ENCODE results near the gene FDX2.

FDX2 gene

DNA sequence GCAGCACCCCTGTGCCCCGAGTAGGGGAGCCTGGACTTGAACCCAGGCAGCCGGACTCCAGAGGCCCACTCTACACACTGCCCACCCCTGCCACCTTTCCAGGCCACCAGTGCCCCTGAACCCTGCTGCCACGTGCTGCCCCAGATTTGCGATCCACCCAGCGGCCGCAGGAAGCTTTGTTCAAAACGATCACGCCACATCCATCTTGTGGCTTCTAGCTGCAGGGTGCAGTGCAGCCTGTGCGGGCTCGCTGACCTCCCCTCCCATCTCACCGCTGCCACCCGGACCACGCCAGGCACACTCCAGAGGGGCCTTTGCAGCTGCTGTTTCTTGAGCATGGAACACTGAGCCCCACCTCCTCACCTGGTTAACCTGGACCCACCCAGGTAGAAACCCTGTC lies 13.7 kb upstream of the FDX2 start:
- no peak for DNase-seq (ENCODE audit: extremely low spot score)
- ChIA-PET CTCF (no interaction called here), POLR2A (interaction anchor here (1.0 kb wide), 1 partner anchor 11 kb away, joined by 3 read pairs; no protein-coding TSS in a partner anchor)
- no peak for TF ChIP-seq ELF4 (IDR thresholded peaks at IDR 0.05)
- no peak for TF ChIP-seq CTBP1 (IDR thresholded peaks at IDR 0.05; ENCODE audit: borderline replicate concordance)
- no peak for TF ChIP-seq LEF1 (IDR thresholded peaks at IDR 0.05; ENCODE audit: borderline replicate concordance)
- no peak for TF ChIP-seq TARDBP (IDR thresholded peaks at IDR 0.05)
- TF ChIP-seq PKNOX1 (IDR thresholded peaks at IDR 0.05), result no peak
- no peak for TF ChIP-seq ARNT (IDR thresholded peaks at IDR 0.05)
- TF ChIP-seq FOXA1 (IDR thresholded peaks at IDR 0.05), result no peak
- no peak for TF ChIP-seq NFRKB (IDR thresholded peaks at IDR 0.05)

DNA sequence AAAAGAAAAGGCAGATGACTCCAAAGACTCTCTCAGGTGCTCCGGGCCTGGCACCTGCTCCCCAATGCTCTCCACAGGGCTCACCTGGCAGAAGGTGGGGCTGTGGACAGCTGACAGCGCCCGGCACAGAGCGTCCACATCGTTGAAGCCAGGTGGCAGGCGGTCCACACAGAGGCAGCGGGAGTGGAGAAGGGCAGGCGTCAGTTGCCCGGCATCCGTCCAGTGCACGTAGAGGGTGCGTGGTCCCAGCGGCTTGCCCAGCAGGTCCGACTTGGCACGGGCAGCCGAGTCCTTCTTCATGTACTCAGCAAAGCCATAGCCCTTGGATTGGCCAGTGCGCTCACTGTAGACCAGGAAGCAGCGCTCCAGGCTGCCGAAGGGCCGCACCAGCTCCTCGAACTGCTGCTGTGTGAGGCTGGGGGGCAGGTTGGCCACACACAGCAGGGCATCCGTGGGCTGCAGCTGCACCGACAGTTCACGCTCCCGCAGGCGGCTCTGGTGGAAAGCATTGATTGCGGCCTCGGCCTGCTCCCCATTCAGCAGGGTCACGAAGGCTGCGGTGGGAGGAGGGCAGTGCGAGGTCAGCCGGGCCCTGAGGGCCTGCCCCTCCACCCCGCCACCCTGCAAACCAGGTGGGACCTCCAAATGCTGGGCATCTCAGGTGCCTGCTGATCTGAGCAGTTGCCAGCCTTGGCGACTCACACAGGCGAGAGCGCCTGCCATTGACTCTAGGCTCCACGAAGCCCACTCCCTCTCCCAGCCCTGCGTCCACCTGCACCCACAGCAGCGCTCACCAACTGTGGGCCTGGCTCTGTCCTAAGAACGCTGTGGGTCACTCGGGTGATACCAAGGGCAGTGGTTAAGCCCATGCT lies 13.0 kb upstream of the FDX2 start:
- ChIA-PET CTCF (no interaction called here), POLR2A (no interaction called here)
- no peak for TF ChIP-seq LEF1 (IDR thresholded peaks at IDR 0.05; ENCODE audit: borderline replicate concordance)
- TF ChIP-seq SP1 (IDR thresholded peaks at IDR 0.05), result no peak
- TF ChIP-seq L3MBTL2 (conservative IDR thresholded peaks at IDR 0.05), result no peak
- TF ChIP-seq ARNT (IDR thresholded peaks at IDR 0.05), result no peak
- no peak for TF ChIP-seq CTBP1 (IDR thresholded peaks at IDR 0.05; ENCODE audit: borderline replicate concordance)
- TF ChIP-seq SUZ12 (IDR thresholded peaks at IDR 0.05), result no peak
- TF ChIP-seq FOXA1 (IDR thresholded peaks at IDR 0.05), result no peak
- no peak for TF ChIP-seq BHLHE40 (IDR thresholded peaks at IDR 0.05; ENCODE audit: borderline replicate concordance)
- TF ChIP-seq NFRKB (IDR thresholded peaks at IDR 0.05), result no peak
- no peak for TF ChIP-seq TARDBP (IDR thresholded peaks at IDR 0.05)
- TF ChIP-seq ELF4 (IDR thresholded peaks at IDR 0.05), result no peak
- TF ChIP-seq FOXM1 (IDR thresholded peaks at IDR 0.05; ENCODE audit: borderline replicate concordance), result no peak
- TF ChIP-seq HDGF (IDR thresholded peaks at IDR 0.05; ENCODE audit: borderline replicate concordance), result no peak
- no peak for TF ChIP-seq ZNF384 (IDR thresholded peaks at IDR 0.05)
- TF ChIP-seq PKNOX1 (IDR thresholded peaks at IDR 0.05), result no peak
- no peak for TF ChIP-seq FOXK2 (IDR thresholded peaks at IDR 0.05)
- no peak for DNase-seq (ENCODE audit: extremely low spot score)

DNA sequence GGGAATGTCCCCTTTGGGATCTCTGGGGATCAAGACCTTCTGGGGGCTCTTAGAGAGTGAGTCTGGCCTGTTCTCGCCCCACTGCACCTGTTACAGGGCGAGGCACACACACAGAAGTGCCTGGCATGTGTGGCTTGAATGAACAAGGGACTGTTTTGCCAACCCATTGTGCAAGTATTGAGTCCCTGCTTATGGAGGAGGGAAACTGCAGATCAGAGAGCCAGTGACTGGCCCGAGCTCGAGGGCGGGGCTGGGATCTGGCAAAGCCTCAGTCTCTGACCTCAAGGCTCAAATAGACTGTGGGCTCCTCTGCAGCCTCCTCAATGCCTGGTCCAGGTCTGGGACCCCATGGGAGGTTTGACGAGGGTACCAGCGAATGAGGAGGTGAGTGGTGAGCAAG lies 12.0 kb upstream of the FDX2 start:
- POLR2A ChIA-PET, result no interaction called here
- no peak for DNase-seq (ENCODE audit: extremely low spot score)
- TF ChIP-seq TARDBP (IDR thresholded peaks at IDR 0.05) (no peak), FOXA1 (IDR thresholded peaks at IDR 0.05) (no peak), BHLHE40 (IDR thresholded peaks at IDR 0.05; ENCODE audit: borderline replicate concordance) (no peak), SUZ12 (IDR thresholded peaks at IDR 0.05) (no peak), HDGF (IDR thresholded peaks at IDR 0.05; ENCODE audit: borderline replicate concordance) (no peak), ARNT (IDR thresholded peaks at IDR 0.05) (no peak)
- CTCF ChIA-PET, result no interaction called here

- no peak for TF ChIP-seq FOXK2 (IDR thresholded peaks at IDR 0.05)
- no peak for TF ChIP-seq CTBP1 (IDR thresholded peaks at IDR 0.05; ENCODE audit: borderline replicate concordance)
- no peak for TF ChIP-seq SP1 (IDR thresholded peaks at IDR 0.05)
- TF ChIP-seq NFRKB (IDR thresholded peaks at IDR 0.05), result no peak
- no peak for TF ChIP-seq ELF4 (IDR thresholded peaks at IDR 0.05)
- no peak for TF ChIP-seq FOXA1 (IDR thresholded peaks at IDR 0.05)
- TF ChIP-seq TARDBP (IDR thresholded peaks at IDR 0.05), result no peak
- DNase-seq (ENCODE audit: extremely low spot score), result no peak
- CTCF ChIA-PET, result interaction anchor here (0.9 kb wide), 1 partner anchor 63 kb away, joined by 4 read pairs; no protein-coding TSS in a partner anchor
- POLR2A ChIA-PET, result interaction anchor here (1.1 to 1.7 kb wide), 2 partner anchors 8 to 55 kb away, joined by 3 to 5 read pairs; partner anchors contain the start of gene TYK2
Measured at GRCh38 chr19:10325732-10326131, 9.9 kb upstream of the FDX2 start.

- DNase-seq (ENCODE audit: extremely low spot score), result no peak
- TF ChIP-seq LEF1 (IDR thresholded peaks at IDR 0.05; ENCODE audit: borderline replicate concordance) (no peak), BHLHE40 (IDR thresholded peaks at IDR 0.05; ENCODE audit: borderline replicate concordance) (no peak), SUZ12 (IDR thresholded peaks at IDR 0.05) (no peak), CTBP1 (IDR thresholded peaks at IDR 0.05; ENCODE audit: borderline replicate concordance) (no peak), TARDBP (IDR thresholded peaks at IDR 0.05) (no peak), FOXA1 (IDR thresholded peaks at IDR 0.05) (no peak), SP1 (IDR thresholded peaks at IDR 0.05) (no peak), FOXM1 (IDR thresholded peaks at IDR 0.05; ENCODE audit: borderline replicate concordance) (no peak), L3MBTL2 (conservative IDR thresholded peaks at IDR 0.05) (no peak), HDGF (IDR thresholded peaks at IDR 0.05; ENCODE audit: borderline replicate concordance) (no peak), NFRKB (IDR thresholded peaks at IDR 0.05) (no peak), ELF4 (IDR thresholded peaks at IDR 0.05) (no peak), ZNF384 (IDR thresholded peaks at IDR 0.05) (no peak), PKNOX1 (IDR thresholded peaks at IDR 0.05) (no peak), FOXK2 (IDR thresholded peaks at IDR 0.05) (no peak), ARNT (IDR thresholded peaks at IDR 0.05) (no peak)
- CTCF ChIA-PET, result no interaction called here
- POLR2A ChIA-PET, result interaction anchor here (4.9 kb wide), 1 partner anchor 12 kb away, joined by 15 read pairs; the partner anchor contains the start of gene RAVER1
Measured at GRCh38 chr19:10321874-10322835, 6.3 kb upstream of the FDX2 start.

Measured in HEK293T (cell line).